Adipocyte (in vitro differentiated cells): ENCODE results near the gene TRAK1.
A peak's percentile ranks its signal among the peaks of the same experiment; 100 is the strongest.
"Not testable (repeated sequence)": the region's sequence is repeated elsewhere in the genome, so short reads cannot be mapped to it uniquely, and the experiment has no call there.

Experiments used
- DNase-seq: peaks from one replicate; pipeline ENCODE4 v3.0.0-alpha.2; 2015; ENCODE audit warnings: low read depth
- H3K27me3 ChIP-seq: replicated peaks from 2 replicates; pipeline ENCODE4 v1.7.0; 2013; ENCODE audit warnings: mild to moderate bottlenecking, low read length, moderate library complexity; ENCODE audit not compliant: control insufficient read depth, insufficient read depth
- H3K36me3 ChIP-seq: 2 replicates; pipeline ENCODE4 v1.7.0; 2013; ENCODE audit warnings: low read length, mild to moderate bottlenecking, moderate library complexity; ENCODE audit not compliant: control insufficient read depth, insufficient read depth, severe bottlenecking
- H3K4me1 ChIP-seq: 2 replicates; pipeline ENCODE4 v1.7.0; 2013; ENCODE audit warnings: mild to moderate bottlenecking, low read length, moderate library complexity; ENCODE audit not compliant: control insufficient read depth, insufficient read depth
- H3K4me3 ChIP-seq: 2 replicates; pipeline ENCODE4 v1.7.0; 2013; ENCODE audit warnings: mild to moderate bottlenecking, low read length, moderate library complexity
- H3K9ac ChIP-seq: 2 replicates; pipeline ENCODE4 v1.7.0; 2013; ENCODE audit warnings: mild to moderate bottlenecking, low read length, moderate library complexity
- H3K9me3 ChIP-seq: 2 replicates; pipeline ENCODE4 v1.7.0; 2013; ENCODE audit warnings: mild to moderate bottlenecking, low read length, moderate library complexity; ENCODE audit not compliant: control insufficient read depth

TRAK1 gene

GRCh38 chr3:42101048-42101447 lies 9.9 kb downstream of the TRAK1 start:
- Histone ChIP-seq H3K36me3 (peaks cover 4% of the 10 kb centered on the region), H3K27me3 (no peaks in the 10 kb centered on the region), H3K4me1 (peaks cover 47% of the 10 kb centered on the region), H3K4me3 (peak overlapping the region; percentile 7), H3K9me3 (no peaks in the 10 kb centered on the region), H3K9ac (peak overlapping the region; percentile 49)
- peak; percentile 81 for DNase-seq

GRCh38 chr3:42101481-42101880 lies 10.3 kb downstream of the TRAK1 start:
- Histone ChIP-seq H3K4me3 (peak overlapping the region; percentile 7), H3K4me1 (peaks cover 47% of the 10 kb centered on the region)
- no peak for DNase-seq

GRCh38 chr3:42102571-42102970 lies 11.4 kb downstream of the TRAK1 start:
- peak overlapping the region; percentile 40 for H3K4me3 ChIP-seq
- H3K36me3 ChIP-seq: peaks cover 4% of the 10 kb centered on the region
- DNase-seq: no peak
- peaks cover 38% of the 10 kb centered on the region for H3K4me1 ChIP-seq
- H3K9ac ChIP-seq: peak overlapping the region; percentile 53
- H3K9me3 ChIP-seq: no peaks in the 10 kb centered on the region
- no peaks in the 10 kb centered on the region for H3K27me3 ChIP-seq

More at GRCh38 chr3:42101481-42101880, 10.3 kb downstream of the TRAK1 start:
- peaks cover 4% of the 10 kb centered on the region for H3K36me3 ChIP-seq
- no peaks in the 10 kb centered on the region for H3K27me3 ChIP-seq
- H3K9me3 ChIP-seq: no peaks in the 10 kb centered on the region
- H3K9ac ChIP-seq: peak overlapping the region; percentile 49

GRCh38 chr3:42103921-42104665 lies 12.9 kb downstream of the TRAK1 start:
- not testable (repeated sequence) for H3K36me3 ChIP-seq, H3K9ac ChIP-seq, H3K27me3 ChIP-seq, H3K9me3 ChIP-seq, H3K4me3 ChIP-seq, DNase-seq
- H3K4me1 ChIP-seq: peaks cover 34% of the 10 kb centered on the region

GRCh38 chr3:42105994-42106393 lies 14.8 kb downstream of the TRAK1 start:
- H3K9ac ChIP-seq, H3K36me3 ChIP-seq, H3K9me3 ChIP-seq, DNase-seq, H3K27me3 ChIP-seq, H3K4me3 ChIP-seq: not testable (repeated sequence)
- peaks cover 23% of the 10 kb centered on the region for H3K4me1 ChIP-seq

GRCh38 chr3:42106646-42107045 lies 15.5 kb downstream of the TRAK1 start:
- no peak for DNase-seq
- peaks cover 17% of the 10 kb centered on the region for H3K4me1 ChIP-seq
- H3K9me3 ChIP-seq: no peaks in the 10 kb centered on the region
- H3K4me3 ChIP-seq: no peak overlapping the region
- H3K36me3 ChIP-seq: peaks cover 4% of the 10 kb centered on the region
- H3K9ac ChIP-seq: no peak overlapping the region
- no peaks in the 10 kb centered on the region for H3K27me3 ChIP-seq

- Histone ChIP-seq H3K4me3 (no peak overlapping the region), H3K9me3 (no peaks in the 10 kb centered on the region), H3K27me3 (no peaks in the 10 kb centered on the region), H3K9ac (no peak overlapping the region), H3K36me3 (no peaks in the 10 kb centered on the region), H3K4me1 (peaks cover 7% of the 10 kb centered on the region)
- DNase-seq: no peak
Observed at GRCh38 chr3:42110631-42111030, 19.5 kb downstream of the TRAK1 start.

- Histone ChIP-seq H3K4me1 (peaks cover 29% of the 10 kb centered on the region), H3K9ac (no peak overlapping the region), H3K4me3 (no peak overlapping the region), H3K9me3 (no peaks in the 10 kb centered on the region), H3K27me3 (no peaks in the 10 kb centered on the region), H3K36me3 (no peaks in the 10 kb centered on the region)
- DNase-seq: no peak
Observed at GRCh38 chr3:42114130-42114725, 23.1 kb downstream of the TRAK1 start.

- no peaks in the 10 kb centered on the region for H3K36me3 ChIP-seq
- no peaks in the 10 kb centered on the region for H3K27me3 ChIP-seq
- no peak for DNase-seq
- H3K4me3 ChIP-seq: no peak overlapping the region
- peaks cover 34% of the 10 kb centered on the region for H3K4me1 ChIP-seq
- no peak overlapping the region for H3K9ac ChIP-seq
- H3K9me3 ChIP-seq: no peaks in the 10 kb centered on the region
Observed at GRCh38 chr3:42115215-42115614, 24.1 kb downstream of the TRAK1 start.

- no peaks in the 10 kb centered on the region for H3K9me3 ChIP-seq
- no peak overlapping the region for H3K4me3 ChIP-seq
- no peak overlapping the region for H3K9ac ChIP-seq
- no peaks in the 10 kb centered on the region for H3K36me3 ChIP-seq
- H3K4me1 ChIP-seq: peaks cover 34% of the 10 kb centered on the region
- no peaks in the 10 kb centered on the region for H3K27me3 ChIP-seq
- no peak for DNase-seq
Observed at GRCh38 chr3:42115946-42116345, 24.8 kb downstream of the TRAK1 start.

- Histone ChIP-seq H3K9me3 (no peaks in the 10 kb centered on the region), H3K4me3 (no peak overlapping the region), H3K9ac (no peak overlapping the region), H3K27me3 (no peaks in the 10 kb centered on the region), H3K4me1 (peaks cover 34% of the 10 kb centered on the region), H3K36me3 (no peaks in the 10 kb centered on the region)
- DNase-seq: no peak
Observed at GRCh38 chr3:42116466-42116865, 25.3 kb downstream of the TRAK1 start.
